ENCODE results near the gene MAP2K7. TPM values are rescaled to one million over a fixed set of nuclear protein-coding genes. Genes with fewer than 3 reads are reported as not detected.
"Not testable (repeated sequence)": the region's sequence is repeated elsewhere in the genome, so short reads cannot be mapped to it uniquely, and the experiment has no call there.

MAP2K7 gene
- 9.6 TPM for total RNA-seq (ENCODE audit: insufficient read depth, low replicate concordance)

DNA sequence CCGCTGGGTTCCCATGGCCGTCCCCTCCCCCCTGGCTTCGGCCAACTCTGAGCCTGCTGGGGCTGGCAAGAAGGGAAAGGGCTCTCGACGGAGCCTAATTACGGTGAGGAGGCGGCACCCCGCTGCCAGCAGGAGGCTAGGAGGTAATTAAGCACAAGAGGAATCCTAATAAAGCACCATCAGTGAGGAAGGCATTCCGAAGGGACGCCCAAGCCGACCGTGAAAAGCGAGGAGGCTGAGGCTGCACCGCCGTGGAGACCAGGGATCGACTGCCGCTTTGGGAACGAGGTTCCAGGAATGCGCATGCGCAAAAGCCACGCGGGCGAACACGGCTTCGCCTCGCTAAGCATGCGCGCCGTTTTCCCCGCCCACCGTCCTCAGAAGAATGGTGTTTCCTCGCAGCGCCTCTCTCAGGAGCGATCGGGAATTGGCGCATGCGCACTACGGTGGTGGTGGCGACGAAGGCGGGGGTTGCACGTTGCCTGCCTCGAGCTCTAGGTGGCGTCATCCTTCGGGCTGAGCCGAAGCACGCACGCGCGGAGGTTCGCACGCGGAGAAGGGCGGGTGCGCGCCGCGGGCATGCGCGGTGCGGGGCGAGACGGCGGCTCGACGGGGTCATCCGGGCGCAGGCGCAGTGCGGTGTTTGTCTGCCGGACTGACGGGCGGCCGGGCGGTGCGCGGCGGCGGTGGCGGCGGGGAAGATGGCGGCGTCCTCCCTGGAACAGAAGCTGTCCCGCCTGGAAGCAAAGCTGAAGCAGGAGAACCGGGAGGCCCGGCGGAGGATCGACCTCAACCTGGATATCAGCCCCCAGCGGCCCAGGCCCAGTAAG lies at the start of gene MAP2K7:
MAP2K7 (plus strand) TSS at position 634 of the 830 bp plus-strand sequence; CDS start at position 702, 68 bp downstream.
- peak; percentile 100 for DNase-seq (ENCODE audit: low spot score)

DNA sequence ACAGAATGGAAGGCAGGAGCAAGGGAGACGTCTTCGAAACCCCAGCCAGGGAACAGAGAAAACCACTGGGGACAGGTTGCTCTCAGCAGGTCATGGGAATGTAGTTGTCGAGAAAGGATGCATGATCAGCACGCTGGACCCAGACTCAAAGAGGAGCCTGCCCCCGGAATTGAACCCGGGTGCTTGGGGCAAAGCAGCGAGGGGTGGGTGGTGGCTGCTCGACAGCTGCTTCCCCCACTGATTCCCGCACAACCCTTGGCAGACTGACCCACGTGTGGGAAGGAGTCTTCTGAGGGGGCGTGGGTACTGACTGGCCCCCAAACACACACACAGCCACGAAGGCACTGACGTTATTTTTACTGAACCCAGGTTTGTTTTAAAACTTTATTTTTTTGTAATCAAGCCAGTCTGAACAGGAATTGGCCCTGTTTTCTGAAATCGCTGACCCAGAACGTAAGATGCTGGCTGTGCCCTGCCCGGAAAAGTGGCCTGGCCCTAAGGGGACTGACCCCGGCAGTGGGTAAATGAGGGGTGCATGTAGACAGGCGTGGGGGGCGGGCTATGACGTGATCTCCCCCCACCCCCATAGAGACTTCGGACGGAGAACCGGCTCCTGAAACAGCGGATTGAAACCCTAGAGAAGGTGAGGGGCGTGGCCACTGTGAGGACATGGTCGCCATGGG lies 48.1 kb upstream of the MAP2K7 start:
- DNase-seq (ENCODE audit: low spot score) = no peak

DNA sequence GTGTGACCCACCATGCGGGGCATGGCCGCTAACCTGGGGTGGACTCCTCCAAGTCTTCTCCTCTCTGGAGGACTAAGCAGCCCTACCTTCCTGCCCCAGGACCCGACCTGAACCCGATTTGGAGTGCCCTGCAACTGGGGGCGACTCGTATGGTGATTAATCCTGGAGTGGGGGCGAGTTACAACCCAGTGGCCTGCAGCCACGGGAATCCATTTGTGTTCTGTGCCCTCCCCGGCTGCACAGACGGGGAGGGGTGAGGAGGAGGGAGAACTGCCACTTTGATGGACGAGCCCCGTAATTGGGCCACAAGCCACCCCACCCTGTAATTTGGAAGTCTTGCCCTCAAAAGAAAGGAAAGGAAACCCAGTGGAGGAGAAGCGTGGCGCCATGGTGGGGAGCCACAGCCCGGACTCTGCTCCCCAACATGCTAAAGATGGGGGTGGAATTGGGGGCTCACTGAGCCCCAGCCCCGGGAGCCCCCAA lies 47.5 kb upstream of the MAP2K7 start:
- no peak for DNase-seq (ENCODE audit: low spot score)

DNA sequence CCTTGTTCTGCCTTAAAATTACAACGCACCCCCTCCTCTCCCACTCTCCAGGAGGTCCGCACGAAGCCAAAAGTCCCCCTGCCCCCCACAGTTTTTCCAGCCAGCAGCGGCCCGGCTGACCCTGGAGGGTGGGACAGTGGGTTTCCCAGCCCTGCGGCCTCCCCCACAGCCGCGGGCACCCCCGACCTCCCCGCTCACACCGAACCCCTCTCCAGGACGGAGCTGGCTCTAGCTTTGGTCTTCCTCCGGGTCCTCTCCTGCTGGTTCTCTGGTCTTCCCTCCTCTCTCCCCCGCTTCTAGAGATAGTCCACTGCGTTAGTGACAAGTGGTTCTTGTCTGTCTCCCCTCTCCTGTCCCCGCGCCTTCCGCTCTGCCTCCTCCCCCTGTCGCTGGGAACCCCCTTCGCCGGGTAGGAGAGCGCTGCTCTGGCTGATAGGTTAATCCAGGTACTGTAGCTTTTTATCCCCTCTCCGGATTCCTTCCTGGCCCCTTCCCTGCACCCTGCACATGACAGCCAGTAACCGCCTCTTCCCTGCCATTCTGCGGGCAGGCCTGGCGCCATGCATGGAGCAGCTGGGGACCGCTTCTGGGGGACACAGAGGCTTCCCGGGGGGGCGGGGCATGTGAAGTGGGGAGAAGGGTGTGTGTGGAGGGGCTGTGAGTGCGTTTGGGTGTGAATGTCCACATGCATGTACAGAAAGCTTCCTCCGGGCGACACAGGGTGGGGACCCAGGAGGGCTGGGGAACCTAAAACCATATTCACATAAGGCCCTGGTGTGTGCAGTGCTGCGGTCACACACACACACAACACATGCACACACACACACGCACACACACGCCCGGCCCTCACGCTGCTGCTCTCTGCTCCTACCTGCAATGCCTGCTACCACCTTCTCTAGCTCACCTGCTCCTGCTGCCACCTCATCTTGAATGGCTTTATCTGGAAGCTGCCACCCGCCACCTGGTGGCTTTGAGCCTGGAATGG lies 46.7 kb upstream of the MAP2K7 start:
- no peak for DNase-seq (ENCODE audit: low spot score)

DNA sequence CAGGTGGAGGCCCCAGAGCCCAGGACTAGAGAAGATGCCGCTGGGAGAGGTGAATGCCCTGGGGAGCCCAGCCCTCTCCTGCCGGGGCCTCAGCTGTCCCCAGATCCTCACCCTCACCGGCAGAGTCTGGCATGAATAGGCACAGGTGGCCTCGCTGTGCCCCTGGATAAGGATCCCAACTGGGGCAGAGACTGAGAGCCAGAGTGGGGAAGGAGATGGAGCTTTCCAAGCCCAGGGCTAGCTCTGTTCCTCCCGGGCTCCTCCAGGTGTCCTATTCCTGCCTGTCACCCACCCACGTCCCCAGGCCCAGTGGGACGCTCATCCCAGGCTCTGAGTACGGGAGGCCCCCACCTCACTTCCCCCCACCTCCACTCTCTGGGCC lies 46.0 kb upstream of the MAP2K7 start:
- DNase-seq (ENCODE audit: low spot score) = no peak

DNA sequence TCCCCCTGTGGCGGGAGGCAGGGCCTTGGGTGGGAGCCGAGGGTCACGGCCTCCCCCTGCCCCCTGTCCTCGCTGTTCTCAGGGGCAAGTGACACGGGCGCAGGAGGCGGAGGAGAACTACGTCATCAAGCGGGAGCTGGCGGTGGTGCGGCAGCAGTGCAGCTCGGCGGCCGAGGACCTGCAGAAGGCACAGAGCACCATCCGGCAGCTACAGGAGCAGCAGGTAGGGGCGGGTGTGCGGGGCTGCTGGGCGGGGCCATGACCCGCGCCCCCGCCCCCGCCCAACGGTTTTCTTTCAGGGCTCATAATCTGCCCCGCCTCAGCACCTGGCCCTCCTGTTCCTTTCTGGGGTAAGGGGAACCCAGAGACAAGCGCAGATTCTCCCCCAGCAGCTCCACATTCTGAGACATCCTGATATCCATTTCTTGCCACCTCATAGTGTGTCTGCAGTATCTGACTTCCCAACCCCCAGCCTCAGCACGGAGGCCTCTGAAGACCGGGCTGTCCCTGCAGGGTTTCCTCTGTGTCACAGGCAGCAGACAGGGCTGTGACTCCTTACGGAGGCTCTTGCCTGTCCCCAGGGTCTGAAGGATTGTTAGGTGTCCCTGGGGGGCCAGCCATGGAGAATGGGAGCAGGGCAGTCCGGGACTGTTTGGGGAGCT lies 45.4 kb upstream of the MAP2K7 start:
- no peak for DNase-seq (ENCODE audit: low spot score)

DNA sequence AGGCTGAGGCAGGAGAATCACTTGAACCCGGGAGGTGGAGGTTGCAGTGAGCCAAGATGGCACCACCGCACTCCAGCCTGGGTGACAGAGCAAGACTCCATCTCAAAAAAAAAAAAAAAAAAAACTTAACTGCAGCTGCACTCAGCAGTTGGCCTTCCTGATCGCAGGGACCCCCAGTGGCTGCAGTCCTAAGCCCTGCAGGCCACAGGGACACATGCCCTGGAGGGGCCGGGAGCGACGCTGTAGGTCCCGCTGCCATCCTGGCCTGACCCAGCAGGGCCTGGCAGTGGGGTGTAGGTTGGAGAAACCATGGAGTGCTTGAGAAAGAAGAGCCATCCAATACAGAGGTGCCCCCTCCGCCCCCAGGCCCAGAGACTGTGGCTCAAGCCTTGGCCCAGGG lies 44.6 kb upstream of the MAP2K7 start:
- not testable (repeated sequence) for DNase-seq (ENCODE audit: low spot score)

DNA sequence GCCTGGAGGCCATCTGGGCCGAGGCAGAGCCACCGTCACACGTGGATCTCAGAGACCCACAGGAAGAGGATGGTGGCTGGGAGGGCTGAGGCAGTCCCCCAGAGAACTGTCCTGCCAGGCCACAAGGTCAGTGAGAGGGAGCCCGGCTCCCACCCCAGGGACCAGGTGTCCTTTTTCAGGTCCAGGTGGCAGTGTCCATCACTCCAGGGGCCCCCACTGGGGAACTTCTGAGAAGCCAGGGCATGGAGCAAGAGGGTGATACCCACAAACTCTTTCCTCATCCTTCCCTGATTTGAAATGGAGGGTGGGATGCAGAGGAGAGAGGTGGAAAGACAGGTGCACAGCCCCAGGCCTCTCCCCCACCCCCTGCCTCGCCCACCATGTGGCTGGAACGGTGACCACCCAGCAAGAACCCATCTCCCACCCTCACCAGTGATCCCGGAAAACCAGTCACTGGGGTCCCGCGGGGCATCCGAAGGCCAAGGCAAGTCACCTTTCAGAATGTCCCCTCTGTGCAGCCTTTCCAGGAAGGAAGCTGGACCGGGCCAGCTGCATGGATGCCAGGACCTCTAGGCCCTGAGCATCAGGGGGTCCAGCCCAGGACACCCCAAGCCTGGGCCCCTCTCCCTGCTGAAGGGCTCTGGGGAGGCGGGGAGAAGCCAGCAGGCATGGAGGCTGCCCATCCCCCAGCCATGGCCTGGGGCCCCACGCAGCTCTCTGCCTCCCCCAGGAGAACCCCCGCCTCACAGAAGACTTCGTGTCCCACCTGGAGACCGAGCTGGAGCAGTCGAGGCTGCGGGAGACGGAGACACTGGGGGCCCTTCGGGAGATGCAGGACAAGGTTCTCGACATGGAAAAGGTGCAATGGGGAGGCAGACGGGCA lies 43.6 kb upstream of the MAP2K7 start:
- no peak for DNase-seq (ENCODE audit: low spot score)

DNA sequence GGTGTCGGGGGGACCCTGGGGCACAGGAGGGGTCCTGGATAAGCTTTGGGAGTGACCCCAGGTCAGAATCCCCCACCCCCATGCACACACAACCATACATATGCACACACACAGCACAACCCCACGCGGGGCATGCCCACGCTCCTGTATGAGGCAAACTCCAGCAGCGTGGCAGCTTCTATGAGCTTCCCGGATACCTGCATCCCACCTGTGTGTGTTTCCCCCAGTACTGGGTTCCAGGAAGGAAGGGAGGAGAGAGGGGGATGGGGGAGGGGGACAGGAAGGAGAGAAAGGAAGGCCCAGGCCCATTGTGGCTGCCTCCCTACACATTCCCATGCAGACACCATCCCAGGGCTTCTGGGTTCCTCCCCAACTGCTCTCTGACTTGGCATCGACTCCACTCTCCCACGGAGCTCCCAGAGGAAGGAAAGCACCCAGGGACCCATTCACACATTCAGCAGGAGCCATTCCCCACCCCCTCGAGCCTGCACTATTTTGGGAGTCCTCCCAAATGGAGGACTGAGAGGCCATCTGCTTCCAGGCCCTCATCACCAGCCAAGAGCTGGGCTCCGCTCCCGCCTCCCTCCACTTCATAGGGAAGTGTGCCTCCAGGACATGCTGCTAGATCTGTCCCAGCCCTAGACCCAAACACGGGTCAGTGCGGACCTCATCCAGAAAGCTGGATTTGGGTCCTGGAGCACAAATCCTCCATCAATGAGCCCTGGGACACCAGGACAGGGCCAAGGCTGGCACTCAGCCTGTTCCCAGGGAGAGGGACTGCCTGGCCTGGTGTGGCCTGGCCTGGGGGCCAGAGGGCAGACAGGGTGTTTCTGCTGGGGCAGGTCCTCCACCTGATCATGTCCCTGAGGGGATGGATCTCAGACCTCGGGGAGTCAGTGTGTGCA lies 42.7 kb upstream of the MAP2K7 start:
- DNase-seq (ENCODE audit: low spot score) = no peak

DNA sequence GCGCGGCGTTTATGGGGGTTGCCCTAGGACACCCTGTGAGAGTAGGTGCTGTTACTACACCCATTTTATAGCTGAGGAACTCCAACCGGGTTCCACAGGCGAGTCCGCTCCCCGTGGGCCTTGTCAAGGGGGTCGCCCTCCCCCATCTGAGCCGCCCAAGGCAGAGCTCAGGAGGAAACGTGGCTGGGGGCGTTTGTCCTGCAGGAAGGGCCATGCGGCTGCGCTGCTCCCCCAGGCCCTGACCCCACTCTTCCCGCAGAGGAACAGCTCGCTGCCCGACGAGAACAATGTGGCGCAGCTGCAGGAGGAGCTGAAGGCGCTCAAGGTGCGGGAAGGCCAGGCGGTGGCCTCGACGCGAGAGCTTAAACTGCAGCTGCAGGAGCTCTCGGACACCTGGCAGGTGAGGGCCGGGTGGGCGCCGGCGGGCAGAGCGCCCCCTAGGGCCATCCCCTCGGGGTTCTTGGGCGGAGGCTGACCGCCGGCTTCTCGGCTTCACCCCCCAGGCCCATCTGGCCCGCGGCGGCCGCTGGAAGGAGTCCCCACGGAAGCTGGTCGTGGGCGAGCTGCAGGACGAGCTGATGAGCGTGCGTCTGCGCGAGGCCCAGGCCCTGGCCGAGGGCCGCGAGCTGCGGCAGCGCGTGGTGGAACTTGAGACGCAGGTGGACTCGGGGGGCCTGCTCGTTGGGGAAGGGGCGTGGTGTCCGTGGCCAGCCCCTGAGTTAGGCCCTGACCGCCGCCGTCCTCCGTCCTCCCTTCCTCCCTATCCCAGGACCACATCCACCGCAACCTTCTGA lies 41.9 kb upstream of the MAP2K7 start:
- DNase-seq (ENCODE audit: low spot score) = no peak

DNA sequence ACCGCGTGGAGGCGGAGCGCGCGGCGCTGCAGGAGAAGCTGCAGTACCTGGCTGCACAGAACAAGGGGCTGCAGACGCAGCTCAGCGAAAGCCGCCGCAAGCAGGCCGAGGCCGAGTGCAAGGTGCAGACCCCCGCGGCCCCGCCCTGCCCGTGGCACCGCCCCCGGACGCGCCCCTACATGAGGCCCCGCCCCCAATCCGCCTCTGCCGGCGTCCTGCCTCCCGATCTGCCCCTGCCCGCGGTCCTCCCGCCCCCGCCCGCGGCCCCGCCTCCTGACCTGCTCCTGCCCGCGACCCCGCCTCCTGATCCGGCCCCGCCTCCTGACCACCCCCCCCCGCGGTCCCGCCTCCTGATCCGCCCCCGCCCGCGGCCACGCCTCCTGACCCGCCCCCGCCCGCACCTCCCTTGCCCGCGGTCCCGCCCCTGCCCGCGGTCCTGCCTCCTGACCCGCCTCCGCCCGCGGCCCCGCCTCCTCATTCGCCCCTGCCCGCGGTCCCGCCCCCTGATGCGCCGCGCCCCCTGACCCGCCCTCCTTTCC lies 41.2 kb upstream of the MAP2K7 start:
- no peak for DNase-seq (ENCODE audit: low spot score)

DNA sequence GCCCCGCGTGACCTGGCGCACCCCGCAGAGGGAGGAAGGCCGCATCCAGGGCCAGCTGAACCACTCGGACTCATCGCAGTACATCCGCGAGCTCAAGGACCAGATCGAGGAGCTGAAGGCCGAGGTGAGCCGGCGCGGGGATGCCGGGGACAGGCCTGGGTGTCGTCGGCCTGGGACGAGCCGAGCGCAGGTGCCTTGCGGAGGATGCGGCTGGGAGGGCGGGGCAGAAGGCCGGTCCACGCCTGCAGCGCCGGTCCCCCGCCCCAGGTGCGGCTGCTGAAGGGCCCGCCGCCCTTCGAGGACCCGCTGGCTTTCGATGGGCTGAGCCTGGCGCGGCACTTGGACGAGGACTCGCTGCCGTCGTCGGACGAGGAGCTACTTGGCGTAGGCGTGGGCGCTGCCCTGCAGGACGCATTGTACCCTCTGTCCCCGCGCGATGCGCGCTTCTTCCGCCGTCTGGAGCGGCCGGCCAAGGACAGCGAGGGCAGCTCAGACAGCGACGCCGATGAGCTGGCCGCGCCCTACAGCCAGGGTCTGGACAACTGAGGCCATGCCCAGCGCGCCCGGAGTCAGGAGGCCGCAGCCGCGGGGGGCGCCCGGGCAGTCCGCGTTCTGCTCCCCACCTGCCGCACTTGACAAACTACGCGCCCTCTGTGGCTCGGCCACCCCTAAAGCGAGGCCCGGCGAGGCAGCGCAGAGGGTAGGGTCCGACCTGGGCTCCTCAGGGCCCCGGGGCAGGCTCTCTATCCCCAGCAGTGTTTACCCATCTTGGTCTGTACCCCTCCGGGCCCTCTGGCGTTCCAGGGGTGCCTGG lies 40.3 kb upstream of the MAP2K7 start:
- DNase-seq (ENCODE audit: low spot score) = no peak

DNA sequence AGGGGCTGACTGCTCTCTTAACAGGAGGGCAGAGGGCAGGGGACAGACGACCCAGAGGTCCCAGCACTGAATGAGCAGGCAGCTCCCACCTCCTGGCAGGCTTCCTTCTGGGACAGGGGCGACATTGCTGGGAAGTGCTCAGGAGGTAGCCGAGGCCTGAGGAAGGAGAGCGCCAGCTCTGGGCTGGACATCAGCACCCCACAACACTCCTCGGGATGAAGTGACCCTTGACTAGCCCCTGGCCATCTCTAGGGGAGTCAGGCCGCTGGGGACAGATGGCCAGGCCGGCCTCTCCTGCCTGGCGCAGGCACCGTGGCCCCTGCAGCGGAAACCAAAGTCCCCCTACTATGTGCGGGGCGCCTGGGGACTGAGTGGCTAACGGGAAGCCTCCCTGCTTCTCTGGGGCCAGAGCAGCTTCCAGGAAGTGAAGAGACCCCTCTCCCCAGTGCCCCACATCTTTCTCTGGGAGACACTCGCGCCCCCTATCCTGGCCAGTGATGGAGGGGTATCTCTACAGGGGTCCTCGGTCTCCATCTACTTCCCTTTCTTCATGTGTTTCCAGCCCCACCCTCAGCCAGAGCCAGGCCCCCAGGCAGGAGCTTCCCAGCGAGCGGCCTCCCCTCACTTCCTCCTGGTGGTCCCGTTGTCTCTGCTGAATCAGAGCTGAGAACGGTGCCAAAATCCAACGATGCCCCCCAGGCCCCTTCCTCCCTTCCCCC lies 39.5 kb upstream of the MAP2K7 start:
- DNase-seq (ENCODE audit: low spot score) = no peak

DNA sequence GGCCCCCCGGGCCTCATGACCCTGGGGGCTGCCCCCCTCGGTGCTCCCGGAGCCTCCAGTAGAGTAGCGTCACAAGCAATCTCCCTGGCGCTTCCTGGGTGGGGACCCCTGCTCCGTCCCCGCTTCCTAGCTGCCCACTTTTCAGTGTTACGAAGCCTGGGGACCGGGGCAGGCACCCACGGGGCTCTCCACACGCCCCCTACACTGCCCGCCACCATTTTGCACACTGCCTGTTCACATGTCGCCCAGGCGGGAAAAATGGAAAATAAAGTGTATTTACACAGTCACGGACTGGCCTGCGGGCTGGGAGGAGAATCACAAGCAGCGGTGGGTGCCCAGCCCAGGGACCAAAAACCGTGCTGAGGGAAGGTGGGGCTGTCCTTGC lies 39.0 kb upstream of the MAP2K7 start:
- DNase-seq (ENCODE audit: low spot score) = no peak

DNA sequence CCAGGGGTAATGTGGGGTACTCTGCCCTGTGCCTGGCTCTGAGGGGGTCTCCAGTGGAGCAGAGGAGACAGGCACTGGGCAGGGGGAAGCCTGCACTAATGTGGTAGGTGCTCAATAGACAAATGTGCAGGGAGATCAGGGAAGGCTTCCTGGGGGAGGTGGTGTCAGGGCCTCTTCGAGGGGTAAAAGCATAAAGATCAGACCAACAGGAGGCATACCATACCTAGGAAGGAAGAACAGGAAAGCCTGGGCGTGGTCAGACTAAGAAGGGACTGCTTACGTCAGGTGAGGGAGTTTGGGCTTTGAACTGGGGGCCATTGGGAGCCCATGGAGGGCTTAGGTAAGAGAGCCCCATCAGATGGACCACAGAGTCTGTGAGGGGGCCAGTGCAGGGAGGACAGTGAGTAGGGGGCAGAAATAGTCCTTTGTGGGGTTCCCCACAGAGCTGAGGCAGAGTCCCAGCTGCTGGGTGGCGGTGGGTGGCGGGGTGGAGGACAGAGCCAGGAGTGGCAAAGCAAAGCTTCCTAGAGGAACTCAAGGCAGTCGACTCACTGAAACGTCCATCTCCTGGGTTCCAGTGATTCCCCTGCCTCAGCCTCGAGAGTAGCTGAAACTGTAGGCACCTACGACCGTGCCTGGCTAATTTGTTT lies 38.3 kb upstream of the MAP2K7 start:
- no peak for DNase-seq (ENCODE audit: low spot score)

Measured in umbilical cord (tissue), 2 donors.